ENCODE results near the gene SCOC. TPM values are rescaled to one million over a fixed set of nuclear protein-coding genes. Genes with fewer than 3 reads are reported as not detected.
"Not testable (repeated sequence)": the region's sequence is repeated elsewhere in the genome, so short reads cannot be mapped to it uniquely, and the experiment has no call there.

The SCOC gene
- total and polyA plus RNA-seq, 9 of the 15 experiments (the other 6 are each of a cell fraction or from before 2014, with no cell fraction given) = 16.8 to 110 (median 46.7) TPM

- TF ChIP-seq POLR2B (IDR thresholded peaks at IDR 0.05; ENCODE audit: low read depth, partially characterized antibody) (peak; percentile 52), NFIC (IDR thresholded peaks at IDR 0.05) (0 out of 2 replicates have a peak, but pooled peaks have one; percentile 15), RBFOX2 (IDR thresholded peaks at IDR 0.05; ENCODE audit: low read depth, low read length) (peak; percentile 48), ATF1 (tag; IDR thresholded peaks at IDR 0.05) (0 out of 2 replicates have a peak, but pooled peaks have one; percentile 24), FOXK2 (conservative IDR thresholded peaks at IDR 0.05 in 1 of 2, IDR thresholded peaks at IDR 0.05 in 1 of 2; ENCODE audit: low read depth in 2 of 2) (peak; percentile 86 to 87), VEZF1 (CRISPR knock-in tag; IDR thresholded peaks at IDR 0.05) (peak; percentile 36; the same call in 1 of the 2 replicates), SUPT5H (IDR thresholded peaks at IDR 0.05) (peak; percentile 51; the same call in 1 of the 2 replicates), YY1 (IDR thresholded peaks at IDR 0.05; ENCODE audit: borderline replicate concordance in 1 of 3, control insufficient read depth in 1 of 3, extremely low read depth in 1 of 3, insufficient read depth in 3 of 3, insufficient read length in 1 of 3, insufficient replicate concordance in 2 of 3, low read depth in 1 of 3, low read length in 2 of 3) (peak in 2 of 3 experiments; percentile 50 to 71), MGA (IDR thresholded peaks at IDR 0.05) (peak; percentile 85)
- not testable (repeated sequence) for TF ChIP-seq ATF1 (CRISPR knock-in tag; IDR thresholded peaks at IDR 0.05)
Observed at GRCh38 chr4:140413130-140413969, 39.9 kb downstream of the SCOC start (continued).
